Hypothalamus (tissue), 51 donors: ENCODE results near the gene GRHL3.

Experiments
- DNase-seq, 51 donors: peaks; one replicate each; lab custom pipeline; 2025; lab: John Stamatoyannopoulos, UW

GRHL3 gene

GRCh38 chr1:24390924-24391782, 72.0 kb downstream of the GRHL3 start:
- peak in 44 of 51 donors; percentile 3 to 83 (median 60) for DNase-seq

GRCh38 chr1:24391882-24392603, 72.9 kb downstream of the GRHL3 start:
- peak in 39 of 51 donors; percentile 9 to 86 (median 38) for DNase-seq

- no peak for DNase-seq
Measured at GRCh38 chr1:24392604-24392946, 73.4 kb downstream of the GRHL3 start.

GRCh38 chr1:24392982-24393650, 74.0 kb downstream of the GRHL3 start:
- no peak for DNase-seq

GRCh38 chr1:24393892-24394291, 74.7 kb downstream of the GRHL3 start:
- no peak for DNase-seq

- DNase-seq = no peak
Measured at GRCh38 chr1:24400065-24400464, 80.9 kb downstream of the GRHL3 start.

GRCh38 chr1:24403806-24404205, 84.6 kb downstream of the GRHL3 start:
- no peak for DNase-seq
